GM21529 (cell line): ENCODE measurements around the gene OGFOD2.

Source experiments
- ATAC-seq: cut with Tn5 transposase; IDR thresholded peaks from one replicate; pipeline ENCODE4 v1.9.1; 2021; ENCODE audit not compliant: unreplicated experiment

OGFOD2 gene

GRCh38 chr12:122951406-122951805 is 23.6 kb upstream of the OGFOD2 start:
- ATAC-seq, result no peak

GRCh38 chr12:122951979-122952892 is 22.8 kb upstream of the OGFOD2 start:
- no peak for ATAC-seq

GRCh38 chr12:122955156-122955555 is 19.9 kb upstream of the OGFOD2 start:
- ATAC-seq, result no peak

GRCh38 chr12:122956035-122956434 is 19.0 kb upstream of the OGFOD2 start:
- ATAC-seq, result no peak

GRCh38 chr12:122958198-122958888 is 16.7 kb upstream of the OGFOD2 start:
- ATAC-seq, result no peak

GRCh38 chr12:122959566-122960192 is 15.4 kb upstream of the OGFOD2 start:
- ATAC-seq, result no peak

GRCh38 chr12:122960193-122960569 is 14.9 kb upstream of the OGFOD2 start:
- ATAC-seq, result no peak

GRCh38 chr12:122961531-122962329 is 13.3 kb upstream of the OGFOD2 start:
- ATAC-seq, result no peak

- ATAC-seq, result no peak
These were observed 11.1 kb upstream of the OGFOD2 start for GRCh38 chr12:122963941-122964265.

GRCh38 chr12:122964439-122965257 is 10.4 kb upstream of the OGFOD2 start:
- no peak for ATAC-seq

GRCh38 chr12:122965321-122965751 is 9.7 kb upstream of the OGFOD2 start:
- no peak for ATAC-seq

GRCh38 chr12:122965851-122966742 is 8.9 kb upstream of the OGFOD2 start, which contains the start of gene ABCB9:
ABCB9 (minus strand) TSS chr12:122966463; CDS start chr12:122960235, 6,228 bp downstream.
- ATAC-seq, result peak; percentile 79

- ATAC-seq, result no peak
These were observed 8.1 kb upstream of the OGFOD2 start for GRCh38 chr12:122966743-122967550.

- ATAC-seq, result no peak
These were observed 6.9 kb upstream of the OGFOD2 start for GRCh38 chr12:122968104-122968503.

- ATAC-seq, result no peak
These were observed 5.4 kb upstream of the OGFOD2 start for GRCh38 chr12:122969676-122970075.

GRCh38 chr12:122974274-122974891 is 661 bp upstream of the OGFOD2 start:
- ATAC-seq, result peak; percentile 77

- no peak for ATAC-seq
These were observed 975 bp downstream of the OGFOD2 start for GRCh38 chr12:122975790-122976647.
